DOHH2 (cell line): Measurements from ENCODE around the gene LIMS1.

ENCODE experiments used
- EZH2phosphoT487 ChIP-seq: fragments of 200-600 bp; sonication (generic); IDR thresholded peaks from 2 replicates; pipeline ENCODE4 v1.6.1; 2017; ENCODE audit warnings: borderline replicate concordance, mild to moderate bottlenecking, antibody characterized with exemption, low read length, moderate library complexity, mixed read lengths
- TF ChIP-seq, protein P1 (sequence below): fragments of 200-600 bp; sonication (generic); IDR thresholded peaks from one replicate; pipeline ENCODE4 v1.5.1; 2014; ENCODE audit warnings: antibody characterized with exemption, mild to moderate bottlenecking, low read depth, low read length; ENCODE audit not compliant: poor library complexity, severe bottlenecking

DNA sequence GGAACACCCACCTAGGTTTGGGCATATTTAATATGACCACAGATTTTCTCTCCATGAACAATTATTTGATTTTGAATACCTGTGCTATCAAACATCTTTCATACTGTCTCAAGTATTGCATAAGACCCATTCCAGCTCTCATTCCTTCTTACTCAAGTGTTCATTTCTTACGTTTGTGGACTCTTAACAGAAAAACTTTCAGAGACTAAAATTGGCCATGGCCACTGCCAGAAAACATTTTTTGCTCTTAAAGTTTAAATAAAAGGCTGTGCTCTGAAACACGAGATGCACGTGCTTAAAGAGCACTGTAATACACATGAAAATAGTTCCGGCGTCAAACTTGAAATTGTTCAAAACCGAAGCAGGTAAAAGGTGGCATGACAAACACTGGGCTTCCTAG, 89.3 kb downstream of the LIMS1 start:
- TF ChIP-seq, protein P1, sequence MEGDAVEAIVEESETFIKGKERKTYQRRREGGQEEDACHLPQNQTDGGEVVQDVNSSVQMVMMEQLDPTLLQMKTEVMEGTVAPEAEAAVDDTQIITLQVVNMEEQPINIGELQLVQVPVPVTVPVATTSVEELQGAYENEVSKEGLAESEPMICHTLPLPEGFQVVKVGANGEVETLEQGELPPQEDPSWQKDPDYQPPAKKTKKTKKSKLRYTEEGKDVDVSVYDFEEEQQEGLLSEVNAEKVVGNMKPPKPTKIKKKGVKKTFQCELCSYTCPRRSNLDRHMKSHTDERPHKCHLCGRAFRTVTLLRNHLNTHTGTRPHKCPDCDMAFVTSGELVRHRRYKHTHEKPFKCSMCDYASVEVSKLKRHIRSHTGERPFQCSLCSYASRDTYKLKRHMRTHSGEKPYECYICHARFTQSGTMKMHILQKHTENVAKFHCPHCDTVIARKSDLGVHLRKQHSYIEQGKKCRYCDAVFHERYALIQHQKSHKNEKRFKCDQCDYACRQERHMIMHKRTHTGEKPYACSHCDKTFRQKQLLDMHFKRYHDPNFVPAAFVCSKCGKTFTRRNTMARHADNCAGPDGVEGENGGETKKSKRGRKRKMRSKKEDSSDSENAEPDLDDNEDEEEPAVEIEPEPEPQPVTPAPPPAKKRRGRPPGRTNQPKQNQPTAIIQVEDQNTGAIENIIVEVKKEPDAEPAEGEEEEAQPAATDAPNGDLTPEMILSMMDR, result no peak
- no peak for TF ChIP-seq EZH2phosphoT487
